Nasal cavity respiratory epithelium epithelial cell of viscerocranial mucosa (primary cell): ENCODE data around the gene EAF2. TPM values are rescaled to one million over a fixed set of nuclear protein-coding genes. Genes with fewer than 3 reads are reported as not detected.

Experiments used
- total RNA-seq: library from RNA; depleted of rRNA; stranded (reverse); fragments of >200 nt; gene quantifications from 2 replicates; pipeline ENCODE4 v1.2.3, GENCODE V29; 2014

Gene EAF2
- 4.2 and 6.2 TPM in 2 replicates for total RNA-seq

DNA sequence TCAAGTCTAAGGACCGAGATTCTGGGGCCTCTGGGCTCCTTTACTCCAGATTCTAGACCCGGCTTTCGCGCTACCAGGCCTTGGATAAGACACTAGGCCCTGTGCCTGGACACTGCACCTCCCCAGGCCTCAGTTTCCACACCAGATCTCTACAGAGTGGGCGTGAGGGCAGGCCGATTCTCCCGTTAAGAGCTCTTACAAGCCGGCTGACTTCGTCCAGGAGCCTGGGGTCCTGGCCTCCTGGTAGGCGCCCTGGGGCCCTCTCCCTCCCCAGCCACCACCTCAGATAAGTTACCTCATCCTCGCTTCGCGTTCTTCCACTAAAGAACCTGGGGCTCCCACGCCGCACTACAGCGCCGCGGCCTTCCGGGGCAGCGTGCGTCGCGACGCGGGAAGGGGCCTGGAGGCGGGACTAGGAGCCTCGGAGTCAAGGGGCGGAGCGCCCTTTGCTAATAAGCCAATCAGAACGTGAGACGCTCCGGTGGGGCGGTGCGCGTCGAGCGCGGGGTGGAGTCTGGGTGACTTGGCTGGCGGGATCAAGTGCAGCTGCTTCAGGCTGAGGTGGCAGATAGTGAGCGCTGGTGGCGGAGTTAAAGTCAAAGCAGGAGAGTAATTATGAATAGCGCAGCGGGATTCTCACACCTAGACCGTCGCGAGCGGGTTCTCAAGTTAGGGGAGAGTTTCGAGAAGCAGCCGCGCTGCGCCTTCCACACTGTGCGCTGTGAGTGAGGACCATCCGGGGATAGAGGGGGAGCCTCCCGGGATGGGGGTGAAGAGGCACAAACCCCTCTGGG is at the start of gene EAF2, which contains the start of gene IQCB1:
EAF2 (plus strand) TSS at position 539 of the 794 bp plus-strand sequence; CDS start at position 616, 77 bp downstream.
IQCB1 (minus strand) TSS at position 390 of the 794 bp plus-strand sequence. CDS start 6,100 bp downstream, outside the sequence.

DNA sequence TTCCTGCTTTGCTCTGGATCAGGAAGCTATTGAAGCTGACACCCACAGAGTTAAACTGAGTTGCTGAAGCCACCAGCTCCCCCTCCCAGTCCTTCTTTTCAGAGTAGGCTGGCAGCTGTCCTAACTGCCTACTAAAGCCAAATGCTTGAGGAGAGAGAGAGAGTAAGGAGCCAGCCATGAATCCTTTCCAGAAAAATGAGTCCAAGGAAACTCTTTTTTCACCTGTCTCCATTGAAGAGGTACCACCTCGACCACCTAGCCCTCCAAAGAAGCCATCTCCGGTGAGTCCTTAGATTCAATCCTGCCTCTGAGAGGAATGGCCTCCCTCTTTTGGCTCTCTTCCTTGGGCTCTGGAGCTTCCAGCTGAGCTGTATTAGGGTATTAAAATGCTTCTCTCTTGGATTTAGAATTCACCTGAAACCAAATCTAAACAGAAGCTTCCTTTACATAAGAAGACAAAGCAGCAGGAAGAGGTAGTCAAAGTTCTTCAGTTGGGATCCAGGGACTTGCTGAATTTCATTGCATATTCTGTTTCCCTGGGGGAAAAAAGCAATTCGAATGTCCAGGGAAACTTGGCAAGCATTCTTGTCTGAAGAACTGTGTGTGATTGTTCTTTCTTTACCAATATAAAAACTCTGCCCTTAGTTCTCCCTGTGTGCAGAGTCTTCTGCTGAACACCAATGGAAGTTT is 59.4 kb downstream of the EAF2 start, which contains the start of gene SLC15A2:
SLC15A2 (plus strand) TSS at position 101 of the 690 bp plus-strand sequence; CDS start at position 177, 76 bp downstream.

Other genes starting within 250 kb of the EAF2 start
- not detected in 2 replicates for gene FBXO40, start 241.8 kb upstream of the EAF2 start, total RNA-seq
- gene HCLS1, start 174.3 kb upstream of the EAF2 start, total RNA-seq, result 3.8 and 29.3 TPM in 2 replicates
- gene GOLGB1, start 85.5 kb upstream of the EAF2 start, total RNA-seq, result 48.2 and 83.6 TPM in 2 replicates
- 21.5 and 24.4 TPM in 2 replicates for gene IQCB1, start 149 bp upstream of the EAF2 start, total RNA-seq
- gene SLC15A2, start 59.2 kb downstream of the EAF2 start, total RNA-seq, result 1.0 and 2.4 TPM in 2 replicates
- gene ILDR1, start 187.0 kb downstream of the EAF2 start, total RNA-seq, result 1.4 and 1.7 TPM in 2 replicates
- 0.07 TPM in 1 of 2 replicates, not detected in the other for gene CD86, start 220.2 kb downstream of the EAF2 start, total RNA-seq